HG03442 (cell line): ENCODE results near the gene SLC25A15.
"Not testable (repeated sequence)": the region's sequence is repeated elsewhere in the genome, so short reads cannot be mapped to it uniquely, and the experiment has no call there.

ENCODE experiments used
- ATAC-seq: cut with Tn5 transposase; IDR thresholded peaks from one replicate; pipeline ENCODE4 v1.9.1; 2021; ENCODE audit warnings: mild to moderate bottlenecking, moderate library complexity; ENCODE audit not compliant: unreplicated experiment

Gene SLC25A15

DNA sequence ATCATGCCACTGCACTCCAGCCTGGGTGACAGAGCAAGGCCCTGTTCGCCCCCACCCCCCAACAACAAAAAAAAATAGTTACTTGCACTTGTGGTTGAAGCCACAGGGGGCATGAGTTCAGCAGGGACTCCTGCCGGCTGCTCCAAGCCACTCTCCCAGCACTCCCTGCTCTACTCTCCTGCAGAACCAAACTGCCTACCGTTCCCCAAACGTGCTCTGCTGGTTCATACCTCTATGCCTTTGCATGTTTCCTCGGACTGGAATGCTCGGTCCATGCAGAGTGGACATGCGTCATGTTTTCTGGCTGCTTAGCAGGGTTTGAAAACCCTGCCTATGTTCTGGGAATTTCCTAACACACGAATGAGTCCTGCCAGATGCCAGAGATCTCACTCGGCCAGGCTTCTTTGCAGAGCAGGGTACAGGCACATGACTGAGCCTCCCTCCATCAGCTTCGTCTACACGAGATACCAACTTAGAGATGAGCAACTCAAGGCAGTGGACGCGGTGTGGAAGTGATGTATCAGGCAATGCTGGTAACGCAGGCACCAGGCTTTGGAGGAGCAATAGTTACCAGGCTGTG, 8.5 kb upstream of the SLC25A15 start:
- no peak for ATAC-seq

- no peak for ATAC-seq
These were observed 7.7 kb upstream of the SLC25A15 start for GRCh38 chr13:40781717-40782116.

DNA sequence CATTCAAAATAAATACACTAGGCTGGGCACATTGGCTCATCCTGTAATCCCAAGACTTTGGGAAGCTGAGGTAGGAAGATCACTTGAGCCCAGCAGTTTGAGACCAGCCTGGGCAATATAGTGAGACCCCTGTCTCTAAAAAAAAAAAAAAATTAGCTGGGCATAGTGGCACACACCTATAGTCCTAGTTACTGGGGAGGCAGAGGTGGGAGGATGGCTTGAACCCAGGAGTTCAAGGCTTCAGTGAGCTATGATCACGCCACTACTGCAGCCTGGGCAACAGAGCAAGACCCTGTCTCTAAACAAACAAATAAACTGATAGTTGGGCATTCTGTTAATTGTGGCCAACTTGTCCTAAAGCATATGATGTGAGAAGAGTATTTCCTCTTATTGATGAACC, 6.4 kb upstream of the SLC25A15 start:
- ATAC-seq: not testable (repeated sequence)

DNA sequence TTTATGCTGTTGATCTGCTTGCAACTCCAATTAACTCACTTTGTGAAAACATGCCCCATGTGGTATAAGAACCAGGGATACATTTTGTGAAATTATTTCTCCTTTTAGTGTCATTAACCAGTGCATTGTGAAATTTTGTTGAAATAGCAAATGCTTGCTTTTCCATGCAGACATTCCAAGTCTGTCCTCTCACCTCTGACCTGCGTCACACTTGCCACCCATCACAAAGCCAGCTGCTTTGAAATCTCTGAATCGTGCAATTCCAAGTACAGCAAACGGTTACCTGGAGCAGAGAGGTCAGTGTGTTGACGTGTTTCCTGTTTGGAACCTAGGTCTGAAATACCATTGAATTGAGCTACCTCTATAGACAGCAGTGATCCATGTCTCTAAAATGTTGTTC, 4.9 kb upstream of the SLC25A15 start:
- no peak for ATAC-seq

DNA sequence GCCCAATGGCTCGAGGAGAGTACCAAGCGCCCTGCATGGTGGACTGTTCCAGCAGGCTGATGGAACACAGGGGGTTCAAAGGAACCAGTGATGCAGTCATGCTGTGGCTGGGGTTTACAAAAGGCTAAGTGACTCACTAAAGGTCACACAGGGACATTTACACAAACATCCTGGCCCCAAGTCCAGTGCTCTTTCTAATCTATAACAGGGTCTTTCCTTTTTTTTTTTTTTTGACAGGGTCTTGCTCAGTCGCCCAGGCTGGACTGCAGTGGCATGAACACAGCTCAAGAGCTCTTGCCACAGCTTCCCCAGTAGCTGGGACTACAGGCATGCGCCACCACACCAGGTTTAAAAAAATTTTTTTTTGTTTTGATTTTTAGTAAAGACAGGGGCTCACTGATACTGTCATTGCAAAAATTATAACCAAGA, 2.8 kb upstream of the SLC25A15 start:
- no peak for ATAC-seq

- ATAC-seq: no peak
These were observed 2.3 kb upstream of the SLC25A15 start for GRCh38 chr13:40787062-40787461.

- not testable (repeated sequence) for ATAC-seq
These were observed 704 bp upstream of the SLC25A15 start for GRCh38 chr13:40788540-40789274.

DNA sequence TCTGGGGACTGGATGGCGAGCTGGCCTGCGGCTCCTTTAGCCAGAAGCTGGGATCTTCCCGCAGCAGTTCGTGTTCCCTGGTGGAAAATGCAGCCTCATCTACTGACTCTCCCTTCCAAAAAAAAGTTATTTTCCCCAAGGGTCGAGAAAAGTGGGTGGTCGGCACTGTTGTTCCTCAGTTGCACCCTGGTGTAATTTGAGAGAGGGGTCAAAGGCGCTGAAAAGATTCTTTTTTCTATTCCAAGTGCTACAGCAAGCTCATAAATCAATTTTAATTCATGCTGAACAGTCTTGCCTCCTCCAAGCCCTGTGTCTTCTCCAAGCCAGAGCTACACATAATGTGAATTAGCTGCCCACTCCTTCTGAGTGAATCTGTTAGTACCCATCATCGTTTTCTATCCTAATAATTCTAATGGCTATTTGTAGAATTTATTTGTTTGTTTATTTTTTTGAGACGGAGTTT, 774 bp downstream of the SLC25A15 start:
- no peak for ATAC-seq

DNA sequence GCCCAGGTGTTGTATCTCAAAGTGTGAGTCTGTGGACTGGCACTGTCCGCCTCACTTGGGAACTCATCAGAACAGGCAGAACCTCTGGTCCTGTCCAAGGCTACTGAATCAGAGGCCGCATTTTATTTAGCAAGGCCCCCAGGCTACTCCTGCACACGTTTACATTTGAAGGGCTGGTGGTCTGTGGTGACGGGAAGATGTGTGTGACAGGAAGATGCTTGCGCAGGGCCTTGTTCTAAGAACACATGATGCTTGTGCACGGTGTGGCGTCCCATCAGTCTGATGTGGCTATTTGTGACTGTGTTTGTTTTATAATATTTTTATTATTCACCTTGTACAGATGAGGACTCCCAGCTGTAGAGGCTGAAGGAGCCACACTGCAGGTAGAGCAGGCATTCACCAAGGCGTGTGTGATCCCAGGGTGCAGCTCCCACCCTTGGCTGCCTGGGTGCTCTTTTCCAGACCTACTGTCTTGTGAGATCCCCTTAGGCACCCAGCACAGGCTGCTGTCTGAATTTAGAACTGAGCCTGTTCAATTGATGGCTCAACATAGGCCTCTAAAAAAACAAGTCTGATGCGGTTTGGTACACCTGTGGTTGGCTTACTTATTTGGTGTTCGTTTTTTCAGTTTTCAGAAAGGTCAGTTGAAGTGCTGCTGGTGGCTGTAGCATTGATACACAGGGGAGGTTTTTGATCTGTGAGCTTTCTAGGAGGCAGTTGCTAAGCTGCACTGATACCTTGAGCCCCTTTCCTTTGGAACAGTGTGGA, 3.1 kb downstream of the SLC25A15 start:
- ATAC-seq: no peak

DNA sequence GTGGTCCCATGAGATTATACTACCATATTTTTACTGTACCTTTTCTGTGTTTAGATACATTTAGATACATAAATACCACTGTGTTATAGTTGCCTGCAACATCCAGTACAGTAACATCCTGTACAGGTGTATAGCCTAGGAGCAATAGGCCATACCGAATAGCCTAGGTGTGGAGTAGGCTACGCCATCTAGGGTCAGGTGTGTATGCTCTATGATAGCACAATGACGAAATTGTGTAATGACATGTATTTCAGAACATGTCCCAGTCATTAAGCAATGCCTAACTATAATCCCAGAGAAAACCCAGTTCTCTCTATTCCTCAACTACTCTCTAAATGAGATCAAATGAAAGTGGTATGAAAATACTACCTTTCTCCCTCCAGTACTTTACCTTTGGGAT, 3.9 kb downstream of the SLC25A15 start:
- ATAC-seq: no peak

GRCh38 chr13:40794414-40795368, 5.3 kb downstream of the SLC25A15 start:
- ATAC-seq: no peak

DNA sequence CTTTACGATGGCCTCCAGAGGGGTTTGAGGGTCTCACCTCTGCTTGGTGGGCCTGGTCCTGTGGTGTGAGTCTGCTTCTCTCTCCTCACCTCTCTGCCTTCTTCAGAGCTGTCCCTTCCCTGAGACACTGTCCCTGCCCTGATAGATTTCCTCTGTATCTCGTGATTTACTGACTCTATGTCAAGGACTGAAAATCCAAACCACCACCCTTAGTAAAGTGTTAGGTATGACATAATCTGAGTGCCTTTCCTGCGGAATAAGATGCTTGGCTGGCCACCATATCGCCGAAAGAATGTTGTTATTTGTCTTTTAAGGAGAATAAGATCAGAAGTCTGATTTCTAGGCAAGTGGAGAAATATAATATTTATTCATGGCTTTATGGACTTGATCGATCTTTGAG, 7.2 kb downstream of the SLC25A15 start:
- no peak for ATAC-seq

DNA sequence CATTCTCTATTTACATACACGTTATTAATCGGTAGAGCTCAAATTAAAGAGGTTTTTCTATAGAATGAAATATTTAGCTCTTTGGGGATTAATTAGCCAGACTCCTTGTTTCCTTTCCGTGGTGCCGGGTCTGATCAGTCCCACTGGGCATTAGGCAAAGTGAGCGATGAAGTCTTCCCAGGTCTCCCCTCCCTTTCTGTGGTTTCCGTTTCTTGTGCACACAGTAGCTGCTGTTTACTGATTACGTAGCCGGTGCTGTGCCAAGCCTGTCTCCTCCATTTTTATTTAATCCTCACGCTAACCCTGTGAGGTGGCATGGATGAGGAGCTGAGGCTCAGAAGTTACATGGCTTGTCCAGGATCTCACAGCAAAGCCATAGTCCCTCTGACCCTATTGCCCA, 9.0 kb downstream of the SLC25A15 start:
- no peak for ATAC-seq

GRCh38 chr13:40799508-40799907, 10.1 kb downstream of the SLC25A15 start:
- no peak for ATAC-seq

DNA sequence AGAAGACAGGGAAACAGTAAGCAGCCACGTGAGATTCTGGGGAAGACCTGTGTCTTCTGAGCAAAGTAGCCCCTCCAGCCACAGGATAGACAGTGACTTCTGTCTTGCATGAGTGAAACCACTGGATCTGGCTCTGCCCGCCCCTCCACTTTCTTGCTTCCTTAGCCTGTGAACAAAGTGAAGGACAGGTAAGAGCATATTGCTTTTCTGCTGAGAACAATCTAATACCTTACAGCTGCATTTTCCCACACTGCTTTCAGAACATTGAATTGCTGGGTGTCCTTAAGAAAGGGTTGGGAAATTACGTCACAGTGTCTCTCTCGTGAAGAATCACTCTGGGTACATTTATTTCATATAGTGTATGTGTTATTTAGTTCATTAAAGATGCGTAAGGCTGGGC, 11.1 kb downstream of the SLC25A15 start:
- no peak for ATAC-seq

- ATAC-seq: no peak
These were observed 12.1 kb downstream of the SLC25A15 start for GRCh38 chr13:40801255-40802217.

GRCh38 chr13:40803316-40803715, 13.9 kb downstream of the SLC25A15 start:
- ATAC-seq: no peak

- ATAC-seq: no peak
These were observed 16.8 kb downstream of the SLC25A15 start for GRCh38 chr13:40806241-40806640.

DNA sequence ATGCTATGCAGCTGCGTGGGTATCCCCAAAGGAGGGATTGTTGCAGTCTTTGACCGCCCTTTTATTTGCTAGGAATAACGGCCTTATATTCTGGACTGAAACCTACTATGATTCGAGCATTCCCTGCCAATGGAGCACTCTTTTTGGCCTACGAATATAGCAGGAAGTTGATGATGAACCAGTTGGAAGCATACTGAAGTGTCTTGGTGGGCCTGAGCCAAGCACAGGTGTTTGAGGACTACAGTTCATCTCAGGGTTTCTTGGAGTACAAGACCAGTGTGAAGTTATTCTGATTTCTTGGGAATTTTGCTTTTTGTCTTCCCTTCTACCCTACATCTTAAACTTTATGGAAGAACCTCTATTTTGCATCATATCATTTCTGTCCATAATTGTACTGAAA, 20.1 kb downstream of the SLC25A15 start:
- no peak for ATAC-seq

DNA sequence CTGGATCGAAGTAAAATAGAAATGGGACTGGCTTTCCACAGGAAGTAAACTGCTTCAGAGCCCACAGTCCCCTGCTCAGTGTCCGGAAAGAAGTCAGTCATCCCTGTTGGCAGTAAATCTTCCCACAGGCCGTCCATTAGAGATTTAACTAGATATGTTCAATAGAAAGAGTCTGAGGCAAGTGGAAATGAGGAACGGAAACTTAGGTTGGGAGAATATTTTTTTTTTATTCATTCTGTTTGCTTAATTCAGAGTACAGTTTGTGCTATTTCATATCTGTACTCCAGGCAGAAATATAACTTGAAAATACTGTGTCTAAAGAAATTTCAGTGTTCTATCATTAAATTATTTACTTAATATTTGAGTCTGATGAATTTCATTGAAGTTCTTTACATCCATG, 22.7 kb downstream of the SLC25A15 start:
- no peak for ATAC-seq
